Activated T-helper 1 cell treated with Interleukin-2 at 50 U/mL for 16 hours (primary cell): ENCODE results near the gene MYNN.
"Not testable (repeated sequence)": the region's sequence is repeated elsewhere in the genome, so short reads cannot be mapped to it uniquely, and the experiment has no call there.

ENCODE experiments used
- DNase-seq: peaks from one replicate; pipeline ENCODE4 v3.0.0-alpha.2; 2020; ENCODE audit warnings: low read depth

MYNN gene

DNA sequence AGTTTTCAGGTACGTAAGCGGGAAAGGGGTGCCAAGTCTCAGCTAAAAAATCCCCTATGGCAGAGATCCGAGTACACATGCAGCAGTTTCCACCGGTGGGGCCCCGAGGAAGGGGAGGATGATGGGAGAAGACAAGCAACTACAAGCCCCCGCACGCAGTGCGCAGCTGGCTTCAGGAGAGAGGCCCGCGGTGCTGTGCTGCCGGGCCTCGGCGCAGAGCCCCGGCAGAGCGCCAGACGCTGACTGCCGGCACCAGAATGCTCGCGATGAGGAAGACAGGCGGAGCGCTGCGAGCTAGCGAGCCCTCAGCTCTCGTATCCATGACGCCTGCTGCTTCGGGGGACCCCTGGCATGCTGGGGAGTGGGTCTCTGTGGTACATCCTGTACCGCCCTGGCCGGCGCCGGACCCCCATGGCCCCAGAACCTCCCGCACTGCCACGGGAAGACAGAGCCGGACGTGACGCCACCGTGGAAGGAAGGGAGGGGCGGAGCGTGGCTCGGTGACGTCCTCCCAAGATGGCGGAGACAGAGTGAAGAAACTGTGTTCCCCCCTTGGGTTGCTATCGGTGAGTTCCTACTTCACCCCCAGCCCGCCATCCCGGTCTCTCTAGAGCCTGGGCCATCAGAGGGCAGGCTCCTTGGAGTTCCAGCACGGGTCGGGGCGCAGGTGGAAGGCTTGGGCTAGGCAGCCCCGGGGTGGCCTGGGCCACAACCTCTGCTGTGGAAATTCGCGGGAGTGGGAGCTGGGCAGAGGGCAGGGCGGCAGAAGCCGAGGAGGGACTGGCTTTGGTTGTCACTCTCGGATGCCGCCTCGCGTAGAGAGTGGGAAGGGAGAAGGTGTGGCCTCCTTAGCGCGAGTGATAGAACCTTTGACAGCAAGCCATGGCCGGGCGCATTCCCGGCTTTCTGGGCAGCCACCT is at the start of gene MYNN:
TSS of gene MYNN (plus strand) at position 500 of the 920 bp plus-strand sequence. CDS start 900 bp downstream, outside the sequence.
- peak; percentile 84 for DNase-seq

DNA sequence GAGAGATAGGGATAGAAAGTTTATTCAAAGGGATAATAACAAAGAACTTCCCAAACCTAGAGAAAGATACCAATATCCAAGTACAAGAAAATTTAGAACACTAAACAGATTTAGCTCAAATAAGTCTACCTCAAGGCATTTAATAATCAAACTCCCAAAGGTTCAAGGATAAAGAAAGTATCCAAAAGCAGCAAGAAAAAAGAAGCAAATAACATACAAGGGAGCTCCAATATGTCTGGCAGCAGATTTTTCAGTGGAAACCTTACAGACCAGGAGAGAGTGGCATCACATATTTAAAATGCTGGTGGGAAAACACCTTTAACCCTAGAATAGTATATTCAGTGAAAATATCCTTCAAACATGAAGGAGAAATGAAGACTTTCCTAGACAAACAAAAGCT is 41.3 kb upstream of the MYNN start:
- DNase-seq = not testable (repeated sequence)

DNA sequence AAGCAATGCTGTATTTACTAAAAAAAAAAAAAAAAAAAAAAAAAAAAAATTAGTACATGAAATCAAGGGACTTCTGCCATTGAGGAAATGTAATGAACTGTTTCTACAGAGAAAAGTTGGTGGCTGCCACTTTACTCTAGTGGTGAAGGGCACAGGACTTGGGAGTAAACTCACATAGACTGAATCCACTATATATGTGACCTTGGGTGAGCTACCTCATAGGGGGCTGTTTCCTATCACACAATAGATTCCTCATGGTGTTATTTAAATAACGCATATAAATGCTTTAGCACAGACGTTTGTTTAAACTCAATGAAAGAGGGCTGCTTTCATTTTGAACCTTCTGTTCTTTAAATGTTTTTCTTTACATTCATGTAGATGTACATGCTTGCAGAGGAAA is 34.1 kb upstream of the MYNN start:
- no peak for DNase-seq

DNA sequence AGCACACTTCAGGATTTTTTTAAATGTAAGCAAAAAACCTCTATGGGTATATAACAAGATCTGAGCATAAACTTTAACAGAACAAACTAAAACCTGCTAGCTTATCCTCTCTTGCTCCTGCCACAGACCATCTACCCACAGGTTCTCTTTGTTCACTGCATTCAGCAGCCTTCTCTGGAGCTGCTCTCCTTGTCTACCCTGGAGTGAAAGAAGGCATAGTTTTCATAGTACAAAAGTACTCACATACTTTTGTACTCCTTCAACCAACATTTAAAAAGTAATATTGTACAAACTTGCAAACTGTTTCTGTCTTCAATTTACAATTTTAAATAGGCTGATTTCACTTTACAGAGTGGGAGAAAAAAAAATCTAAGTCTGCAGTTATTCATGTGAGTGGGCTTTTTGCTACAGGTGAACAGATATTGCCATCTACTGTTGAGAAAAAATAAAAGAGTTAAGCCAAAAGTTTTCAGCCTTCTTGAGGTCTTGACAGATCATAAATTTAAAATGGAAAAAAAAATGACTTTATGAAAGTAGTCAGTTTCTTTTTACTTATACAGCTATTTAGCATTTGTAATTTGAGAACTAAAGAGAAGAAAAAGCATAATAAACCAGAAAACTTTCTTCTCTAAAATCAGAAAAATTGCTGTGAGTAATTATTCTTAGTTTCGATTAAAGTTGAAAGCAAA is 28.7 kb upstream of the MYNN start:
- no peak for DNase-seq

DNA sequence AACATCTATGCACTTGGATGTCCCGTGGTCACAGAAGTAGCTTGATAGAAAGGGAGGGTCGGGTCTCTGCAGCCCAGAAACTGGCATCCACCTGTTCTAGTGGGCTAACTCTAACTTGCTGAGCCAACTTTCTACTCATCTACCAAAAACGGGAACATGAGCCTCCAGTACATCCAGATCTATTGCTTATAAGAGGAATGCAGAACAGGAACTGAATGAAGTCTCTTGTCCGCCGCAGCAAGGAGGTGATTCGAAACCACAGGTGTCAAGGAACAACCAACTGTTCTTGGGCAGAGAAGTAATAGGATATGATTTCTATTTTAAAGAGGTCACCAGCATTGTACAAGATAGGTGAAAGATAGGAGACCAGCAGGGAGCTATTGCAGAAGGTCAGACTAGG is 26.3 kb upstream of the MYNN start:
- DNase-seq = no peak

DNA sequence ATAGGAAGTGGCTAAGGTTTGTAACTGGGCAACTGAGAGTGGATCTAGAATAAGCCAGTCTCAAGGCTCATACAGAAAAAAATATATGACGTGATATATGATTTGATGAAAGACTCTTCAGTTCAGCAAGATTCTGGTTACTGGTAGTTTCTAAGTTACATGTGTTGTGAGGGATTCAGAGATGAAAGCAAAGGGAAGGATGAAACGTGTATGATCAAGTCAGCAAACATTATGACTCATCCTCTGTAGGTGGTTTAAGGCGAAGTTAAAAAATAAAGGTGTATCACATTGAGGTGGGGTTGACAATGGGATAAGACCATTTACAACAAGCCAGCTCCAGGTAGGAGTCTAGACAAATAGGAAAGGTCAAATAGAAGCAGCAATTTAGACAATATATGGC is 24.5 kb upstream of the MYNN start:
- no peak for DNase-seq

DNA sequence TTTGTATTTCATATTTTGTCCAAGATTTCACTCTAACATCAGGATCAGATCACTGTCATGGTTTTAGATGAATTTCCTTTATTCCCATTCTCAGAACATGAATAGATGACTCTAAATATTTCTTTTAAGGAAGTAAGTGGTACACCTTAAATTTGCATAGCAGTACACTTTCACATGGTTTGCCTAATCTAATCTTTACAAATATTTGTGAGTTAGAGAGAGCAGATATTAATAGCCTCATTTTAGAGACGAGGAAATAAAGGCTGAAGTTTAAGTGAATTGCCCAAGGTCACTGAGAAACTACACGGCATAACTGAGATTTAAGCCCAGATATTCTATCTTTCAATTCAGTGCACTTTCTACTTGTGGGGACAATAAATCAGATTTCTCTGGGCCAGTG is 22.5 kb upstream of the MYNN start:
- no peak for DNase-seq

DNA sequence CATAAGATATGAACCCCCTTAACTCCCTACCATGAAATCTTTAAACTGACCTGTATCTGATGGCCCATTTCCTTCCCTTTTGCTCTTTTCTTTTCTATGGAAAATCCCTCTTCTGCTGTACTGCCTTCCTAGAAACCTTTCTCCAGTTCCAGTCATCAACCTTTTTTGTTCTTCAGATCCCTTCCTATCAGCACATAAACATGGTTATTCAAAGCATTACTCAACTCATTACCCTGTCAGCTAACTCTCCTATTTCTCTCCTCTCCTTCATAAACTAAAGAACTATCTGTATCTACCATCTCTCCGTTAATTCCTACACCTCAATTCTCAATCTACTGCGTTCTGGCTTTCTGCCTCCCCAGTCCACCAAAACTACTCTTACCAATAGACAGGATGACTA is 21.3 kb upstream of the MYNN start:
- DNase-seq = no peak

DNA sequence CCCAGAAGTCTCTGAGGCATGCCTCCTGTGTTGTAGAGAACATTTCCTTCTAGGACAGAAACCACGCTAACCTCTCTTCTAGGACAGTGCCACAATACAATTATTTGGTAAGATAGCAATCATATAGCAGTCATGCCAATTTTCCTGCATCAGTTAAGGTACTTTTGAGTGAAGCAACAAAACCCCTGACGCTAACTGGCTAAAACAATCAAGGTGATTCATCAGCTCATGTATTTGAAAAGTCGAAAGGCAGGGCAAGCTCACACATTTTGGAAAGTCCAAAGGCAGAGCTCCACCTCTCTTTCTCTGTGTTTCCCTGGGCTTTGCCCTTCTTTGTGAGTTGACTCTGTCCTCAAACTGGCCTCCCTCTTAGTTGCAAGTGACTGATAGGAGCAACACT is 18.5 kb upstream of the MYNN start:
- DNase-seq = no peak

DNA sequence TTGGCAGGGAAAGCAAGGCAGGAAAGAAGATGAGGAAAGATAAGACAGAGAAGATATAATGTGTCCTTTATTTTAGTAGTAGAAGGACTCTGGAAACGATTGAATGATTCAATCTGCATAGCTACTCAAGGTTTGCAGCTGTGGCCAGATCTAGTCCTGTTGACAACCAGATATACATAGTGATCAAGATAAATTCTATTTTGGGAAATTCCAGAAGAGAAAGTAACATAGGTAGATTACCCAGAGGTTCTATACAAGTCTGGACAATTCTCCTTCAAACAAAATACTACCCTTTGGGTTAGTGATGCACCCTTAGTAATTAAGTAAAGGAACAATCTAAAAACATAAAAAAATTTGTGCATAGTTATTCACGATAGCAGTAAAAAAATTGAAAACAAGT is 17.7 kb upstream of the MYNN start:
- no peak for DNase-seq

DNA sequence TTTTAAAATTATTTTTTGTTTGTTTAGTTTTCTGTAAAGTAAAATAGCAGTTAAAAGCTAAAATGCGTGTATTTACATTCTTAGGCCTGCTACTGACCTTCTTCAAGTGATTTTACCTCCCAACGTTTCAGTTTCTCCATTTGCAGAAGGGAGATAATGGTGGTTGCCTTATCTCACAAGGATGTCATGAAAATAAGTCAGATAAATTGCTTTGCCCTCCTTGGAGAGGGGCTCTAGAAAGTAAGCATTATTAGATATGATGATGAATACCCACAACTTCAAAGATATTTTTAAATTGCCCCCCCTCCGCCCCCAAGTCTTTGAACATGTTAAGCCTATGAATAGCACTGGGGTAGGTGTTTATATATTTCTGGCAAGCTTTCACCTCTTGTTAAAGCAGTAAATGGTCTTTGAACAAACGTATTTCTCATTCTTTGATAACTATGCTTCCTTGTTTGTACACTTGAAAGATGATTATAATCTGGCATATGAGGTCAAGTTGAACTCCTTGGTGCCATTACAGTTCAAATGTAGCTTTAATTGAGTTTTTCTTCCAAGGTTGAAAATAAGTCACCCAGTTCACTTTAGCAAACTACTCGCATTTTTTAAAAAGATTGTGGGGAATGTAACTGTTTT is 14.7 kb upstream of the MYNN start:
- no peak for DNase-seq

DNA sequence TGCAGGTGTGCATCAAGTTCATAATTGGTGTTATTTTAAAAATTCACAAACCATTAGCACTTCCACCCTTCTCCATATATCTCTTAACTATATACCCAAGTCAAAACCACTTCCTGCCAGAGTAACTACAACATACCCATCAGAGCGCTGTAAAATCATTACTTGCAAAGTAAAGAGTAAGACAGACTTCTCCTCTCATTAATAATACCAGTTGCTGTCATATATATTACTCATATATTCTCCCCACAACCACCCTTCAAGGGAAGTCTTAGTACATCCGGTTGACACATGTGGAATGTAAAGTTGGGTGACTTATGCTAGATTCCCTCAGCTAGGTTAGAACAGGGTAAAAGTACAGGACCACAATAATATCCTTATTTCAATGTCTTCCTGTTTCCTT is 13.9 kb upstream of the MYNN start:
- no peak for DNase-seq

DNA sequence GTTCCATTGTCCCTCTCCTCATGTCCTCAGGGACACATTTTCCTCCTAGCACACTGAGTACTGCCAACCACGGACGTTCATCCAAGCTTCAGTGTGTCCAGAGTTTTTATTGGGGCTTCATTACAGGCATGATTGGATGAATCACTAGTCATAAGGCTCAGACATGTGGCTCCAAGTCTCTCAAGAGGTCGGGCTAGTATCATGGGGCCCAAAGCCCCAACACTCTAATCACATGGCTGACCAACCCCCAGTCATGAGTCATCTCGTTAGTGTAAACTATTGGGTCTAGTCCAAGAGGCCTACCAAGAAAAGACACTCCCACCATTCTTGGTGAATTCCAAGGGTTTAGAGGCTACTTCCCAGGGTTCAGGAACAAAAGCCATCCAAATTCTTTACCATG is 12.7 kb upstream of the MYNN start:
- no peak for DNase-seq

DNA sequence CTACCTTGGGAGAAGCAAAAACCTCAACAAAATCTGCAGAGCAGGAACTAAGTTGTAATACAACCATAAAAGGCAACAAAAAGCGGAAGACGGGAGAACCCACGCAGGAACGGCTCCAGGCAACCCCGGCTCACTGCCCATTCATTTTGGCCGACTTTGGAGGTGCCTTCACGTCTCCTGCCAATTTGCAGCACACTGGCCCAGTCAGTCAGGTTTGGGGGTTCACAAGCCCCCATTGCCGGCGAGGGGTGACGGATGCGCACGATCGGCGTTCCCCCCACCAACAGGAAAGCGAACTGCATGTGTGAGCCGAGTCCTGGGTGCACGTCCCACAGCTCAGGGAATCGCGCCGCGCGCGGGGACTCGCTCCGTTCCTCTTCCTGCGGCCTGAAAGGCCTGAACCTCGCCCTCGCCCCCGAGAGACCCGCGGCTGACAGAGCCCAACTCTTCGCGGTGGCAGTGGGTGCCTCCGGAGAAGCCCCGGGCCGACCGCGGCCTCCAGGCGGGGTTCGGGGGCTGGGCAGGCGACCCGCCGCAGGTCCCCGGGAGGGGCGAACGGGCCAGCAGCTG is 8.8 kb upstream of the MYNN start:
- peak; percentile 47 for DNase-seq

DNA sequence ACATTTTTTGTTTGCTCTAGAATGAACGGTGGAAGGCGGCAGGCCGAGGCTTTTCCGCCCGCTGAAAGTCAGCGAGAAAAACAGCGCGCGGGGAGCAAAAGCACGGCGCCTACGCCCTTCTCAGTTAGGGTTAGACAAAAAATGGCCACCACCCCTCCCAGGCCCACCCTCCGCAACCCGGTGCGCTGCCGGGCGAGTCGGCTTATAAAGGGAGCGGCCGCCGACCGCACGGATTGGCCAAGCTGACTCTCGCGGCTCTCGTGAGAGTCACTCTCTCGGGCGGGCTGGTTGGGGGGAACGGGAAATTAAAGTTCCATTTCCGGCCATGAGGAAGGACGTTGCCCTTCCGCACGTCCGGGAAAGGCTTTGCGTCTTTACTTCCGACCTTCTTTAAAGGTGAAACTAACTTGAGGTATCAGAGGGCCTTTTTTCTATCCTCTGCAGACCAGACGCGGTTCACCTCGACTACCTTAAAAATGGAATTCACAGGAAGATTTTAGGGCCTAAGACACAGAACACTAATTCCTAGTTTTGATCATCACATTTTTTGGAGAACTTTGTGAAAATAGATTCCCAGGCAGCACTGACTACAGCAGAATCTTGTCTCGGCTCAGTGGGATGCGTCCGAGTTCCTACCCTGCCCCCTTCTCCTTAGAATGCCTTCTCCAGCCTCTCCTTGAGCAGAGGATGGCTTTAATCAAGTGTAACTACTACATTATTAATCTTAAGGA is 8.1 kb upstream of the MYNN start, which contains the start of gene TERC:
TSS of gene TERC (minus strand) at position 179 of the 731 bp plus-strand sequence.
- DNase-seq = peak; percentile 88

DNA sequence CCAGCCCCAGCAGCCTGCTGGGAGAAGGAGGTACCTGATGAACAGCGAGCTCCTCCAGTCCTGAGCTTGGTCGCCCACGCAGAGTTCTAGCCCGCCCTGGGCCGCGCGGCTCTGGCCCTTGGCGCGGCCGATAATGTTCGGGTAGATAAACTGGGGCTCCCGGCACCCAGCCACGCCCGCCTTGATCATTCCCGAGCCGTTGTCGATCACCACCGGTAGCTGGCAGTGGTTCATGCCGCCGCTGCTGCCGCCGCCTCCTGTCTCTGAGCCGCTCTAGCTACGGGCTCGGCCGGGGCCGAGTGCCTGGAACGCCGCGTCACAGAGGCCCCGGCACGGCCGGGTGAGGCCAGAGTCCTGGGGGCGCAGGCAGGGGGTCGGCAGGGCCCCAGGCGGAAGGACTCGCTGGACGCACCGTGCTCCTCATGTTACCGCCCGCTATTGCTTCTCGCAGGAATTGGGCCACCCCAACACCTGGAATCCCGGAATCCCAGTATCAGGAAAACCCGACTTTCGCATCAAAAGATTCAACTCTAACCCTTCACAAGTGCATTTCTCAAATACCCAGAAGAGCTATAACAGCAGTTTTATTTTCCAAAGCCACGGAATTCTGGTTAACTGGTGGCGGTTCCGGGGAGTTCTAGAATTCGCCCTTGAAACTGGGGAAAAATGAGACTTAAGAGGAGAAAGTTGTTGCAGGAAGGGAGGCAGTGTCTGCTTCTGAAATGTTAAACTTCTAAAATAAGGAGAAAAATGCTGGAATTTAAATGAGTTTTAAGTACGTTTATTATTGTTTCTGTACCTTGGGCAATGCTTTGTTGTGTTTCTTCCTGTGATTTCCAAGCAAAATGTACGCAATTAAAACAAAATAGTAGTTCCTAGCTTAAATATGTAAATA is 3.7 kb upstream of the MYNN start, which contains the start of gene ACTRT3:
TSS of gene ACTRT3 (minus strand) at position 275 of the 895 bp plus-strand sequence. CDS start at position 234, 41 bp downstream.
- peak; percentile 43 for DNase-seq

DNA sequence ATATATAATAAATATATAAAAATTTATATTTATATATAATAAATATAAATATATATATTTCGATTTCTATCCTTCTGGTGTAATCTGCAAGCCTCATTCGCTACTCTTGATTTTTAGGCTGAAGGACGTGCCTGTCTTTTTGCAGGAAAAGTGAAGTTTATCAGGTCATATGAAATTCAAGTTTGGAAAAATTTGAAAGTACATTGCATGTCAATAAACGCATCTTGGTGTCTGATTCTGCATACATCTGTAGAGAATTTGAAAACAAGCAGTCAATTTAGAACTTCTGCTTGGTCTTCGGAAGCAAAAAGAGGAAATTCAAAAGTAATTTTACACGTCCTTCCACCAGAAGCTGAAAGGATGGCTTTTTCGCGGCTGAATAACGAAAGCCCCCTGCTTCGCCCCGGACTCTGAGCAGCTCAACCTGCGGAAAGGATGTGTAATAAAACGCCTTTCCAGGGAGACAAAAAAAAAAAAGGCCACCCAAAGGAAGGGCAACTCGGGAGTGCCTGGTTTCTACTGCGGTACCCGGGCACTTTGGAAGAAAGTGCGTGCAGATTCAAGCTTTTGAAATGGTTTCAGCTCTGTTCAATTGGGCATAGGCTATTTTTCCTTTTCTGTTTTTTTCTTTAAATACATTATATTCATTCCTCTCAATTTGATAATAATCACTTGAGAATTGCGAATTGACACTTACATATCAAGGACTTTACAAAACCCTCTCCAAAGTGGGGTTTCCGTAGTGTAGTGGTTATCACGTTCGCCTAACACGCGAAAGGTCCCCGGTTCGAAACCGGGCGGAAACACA is 1.5 kb upstream of the MYNN start:
- no peak for DNase-seq

DNA sequence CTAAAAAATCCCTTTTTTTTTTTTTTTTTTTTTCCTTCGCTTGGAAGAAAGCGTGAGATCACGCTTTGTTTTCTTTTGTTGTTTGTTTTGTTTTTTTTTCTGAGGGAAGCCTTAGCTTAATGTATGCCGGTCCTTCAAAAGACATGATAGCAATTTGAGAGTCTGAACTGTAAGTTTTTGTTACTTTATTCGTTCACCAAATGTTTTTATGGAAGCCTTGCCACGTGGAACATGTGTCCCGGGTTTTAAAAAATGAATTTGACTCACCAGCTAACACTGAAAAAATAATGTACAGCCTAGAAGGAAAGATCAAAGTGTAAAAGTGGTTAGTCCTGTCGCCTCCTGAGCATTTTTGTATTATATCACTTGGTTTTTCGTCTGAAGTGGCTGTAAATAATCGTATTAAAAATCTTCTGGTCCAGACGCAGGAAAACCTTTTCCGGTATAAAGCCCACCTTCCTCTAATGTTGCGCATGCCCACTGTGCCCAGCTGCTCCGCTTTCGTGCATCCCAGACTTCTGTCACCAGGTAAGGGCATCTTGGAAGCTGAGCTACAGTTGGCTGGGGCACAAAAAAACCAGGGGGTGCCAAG is 795 bp upstream of the MYNN start:
- peak; percentile 37 for DNase-seq

DNA sequence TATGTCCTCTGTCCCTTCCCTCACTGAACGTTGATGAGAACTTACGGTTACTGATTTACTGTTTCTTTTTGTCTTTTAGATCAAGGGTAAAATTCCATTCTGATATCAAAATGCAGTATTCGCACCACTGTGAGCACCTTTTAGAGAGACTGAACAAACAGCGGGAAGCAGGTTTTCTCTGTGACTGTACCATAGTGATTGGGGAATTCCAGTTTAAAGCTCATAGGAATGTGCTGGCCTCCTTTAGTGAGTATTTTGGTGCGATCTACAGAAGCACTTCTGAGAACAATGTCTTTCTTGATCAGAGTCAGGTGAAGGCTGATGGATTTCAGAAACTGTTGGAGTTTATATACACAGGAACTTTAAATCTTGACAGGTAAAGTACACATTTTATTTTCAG is 990 bp downstream of the MYNN start:
- no peak for DNase-seq
